GM23338 (cell line): ENCODE measurements around the gene RBP5.

Experiments
- EZH2 ChIP-seq: fragments of 200-600 bp; sonication (generic); IDR thresholded peaks from one replicate; pipeline ENCODE4 v1.8.0; 2017; ENCODE audit warnings: antibody characterized with exemption, mild to moderate bottlenecking, low read depth; ENCODE audit not compliant: unreplicated experiment
- EZH2phosphoT487 ChIP-seq: fragments of 200-600 bp; sonication (generic); IDR thresholded peaks from one replicate; pipeline ENCODE4 v1.8.1; 2018; ENCODE audit warnings: antibody characterized with exemption; ENCODE audit not compliant: unreplicated experiment
- JUNB ChIP-seq: IDR thresholded peaks from one replicate; pipeline ENCODE4 v1.6.1; 2016; ENCODE audit warnings: antibody characterized with exemption; ENCODE audit not compliant: unreplicated experiment
- POLR2AphosphoS5 ChIP-seq: IDR thresholded peaks from 2 replicates; pipeline ENCODE4 v1.6.1; 2016; ENCODE audit warnings: antibody characterized with exemption, low read depth
- TF ChIP-seq, protein P1 (sequence below), 2 experiments: fragments of 200-600 bp in 1 of 2; sonication (generic) in 1 of 2; conservative IDR thresholded peaks; 2 replicates each; pipeline versions ENCODE4 v1.5.1 to v1.6.1; 2016 to 2017; ENCODE audit warnings: antibody characterized with exemption in 2 of 2, low read depth in 2 of 2, mild to moderate bottlenecking in 2 of 2, moderate library complexity in 1 of 2
- TF ChIP-seq, protein P2 (sequence below): IDR thresholded peaks from one replicate; pipeline ENCODE4 v1.6.1; 2018; ENCODE audit warnings: antibody characterized with exemption; ENCODE audit not compliant: unreplicated experiment

DNA sequence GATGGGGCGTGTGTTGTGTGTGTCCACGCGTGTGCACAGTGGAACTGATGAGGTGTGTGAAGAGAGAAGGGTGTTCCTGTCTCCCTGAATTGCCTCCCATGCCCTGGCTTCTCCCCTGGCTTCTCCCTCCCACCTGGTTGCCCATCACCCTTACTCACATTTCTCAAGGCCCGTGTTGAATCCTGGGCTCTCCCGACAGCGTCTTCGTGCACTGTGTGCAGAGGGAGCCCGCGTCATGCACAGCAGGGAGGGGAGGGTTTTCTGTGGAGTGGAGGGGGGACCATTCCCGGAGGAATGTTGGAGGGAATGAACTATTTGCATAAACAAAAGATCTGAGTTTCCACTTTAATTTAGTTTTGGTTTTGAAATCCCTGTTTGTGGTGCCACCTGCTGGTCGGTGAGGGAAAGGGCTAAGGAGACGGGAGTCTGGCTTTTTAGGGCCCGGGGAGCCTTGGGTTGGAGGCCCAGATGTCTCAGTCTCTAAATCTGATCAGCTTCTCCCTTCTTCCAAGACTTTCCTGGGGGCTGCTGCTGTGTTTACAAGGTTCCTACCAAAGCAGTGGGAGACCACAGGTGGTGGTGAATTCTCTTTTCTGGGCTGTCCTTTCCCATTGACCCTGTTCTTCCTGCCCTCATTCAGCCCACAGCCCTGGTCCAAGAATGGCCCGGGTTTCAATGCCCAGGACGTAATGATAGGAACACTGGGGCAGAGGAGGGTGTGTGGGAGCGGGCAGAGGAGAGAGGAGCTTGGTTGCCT is 36.3 kb downstream of the RBP5 start, which contains the start of gene C1R:
- TF ChIP-seq, protein P1, sequence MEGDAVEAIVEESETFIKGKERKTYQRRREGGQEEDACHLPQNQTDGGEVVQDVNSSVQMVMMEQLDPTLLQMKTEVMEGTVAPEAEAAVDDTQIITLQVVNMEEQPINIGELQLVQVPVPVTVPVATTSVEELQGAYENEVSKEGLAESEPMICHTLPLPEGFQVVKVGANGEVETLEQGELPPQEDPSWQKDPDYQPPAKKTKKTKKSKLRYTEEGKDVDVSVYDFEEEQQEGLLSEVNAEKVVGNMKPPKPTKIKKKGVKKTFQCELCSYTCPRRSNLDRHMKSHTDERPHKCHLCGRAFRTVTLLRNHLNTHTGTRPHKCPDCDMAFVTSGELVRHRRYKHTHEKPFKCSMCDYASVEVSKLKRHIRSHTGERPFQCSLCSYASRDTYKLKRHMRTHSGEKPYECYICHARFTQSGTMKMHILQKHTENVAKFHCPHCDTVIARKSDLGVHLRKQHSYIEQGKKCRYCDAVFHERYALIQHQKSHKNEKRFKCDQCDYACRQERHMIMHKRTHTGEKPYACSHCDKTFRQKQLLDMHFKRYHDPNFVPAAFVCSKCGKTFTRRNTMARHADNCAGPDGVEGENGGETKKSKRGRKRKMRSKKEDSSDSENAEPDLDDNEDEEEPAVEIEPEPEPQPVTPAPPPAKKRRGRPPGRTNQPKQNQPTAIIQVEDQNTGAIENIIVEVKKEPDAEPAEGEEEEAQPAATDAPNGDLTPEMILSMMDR (conservative IDR thresholded peaks at IDR 0.05; ENCODE audit: low read depth in 2 of 2), result peak; percentile 88 to 96
- TF ChIP-seq JUNB (no peak), POLR2AphosphoS5 (no peak), EZH2phosphoT487 (no peak), EZH2 (no peak)
- TF ChIP-seq, protein P2, sequence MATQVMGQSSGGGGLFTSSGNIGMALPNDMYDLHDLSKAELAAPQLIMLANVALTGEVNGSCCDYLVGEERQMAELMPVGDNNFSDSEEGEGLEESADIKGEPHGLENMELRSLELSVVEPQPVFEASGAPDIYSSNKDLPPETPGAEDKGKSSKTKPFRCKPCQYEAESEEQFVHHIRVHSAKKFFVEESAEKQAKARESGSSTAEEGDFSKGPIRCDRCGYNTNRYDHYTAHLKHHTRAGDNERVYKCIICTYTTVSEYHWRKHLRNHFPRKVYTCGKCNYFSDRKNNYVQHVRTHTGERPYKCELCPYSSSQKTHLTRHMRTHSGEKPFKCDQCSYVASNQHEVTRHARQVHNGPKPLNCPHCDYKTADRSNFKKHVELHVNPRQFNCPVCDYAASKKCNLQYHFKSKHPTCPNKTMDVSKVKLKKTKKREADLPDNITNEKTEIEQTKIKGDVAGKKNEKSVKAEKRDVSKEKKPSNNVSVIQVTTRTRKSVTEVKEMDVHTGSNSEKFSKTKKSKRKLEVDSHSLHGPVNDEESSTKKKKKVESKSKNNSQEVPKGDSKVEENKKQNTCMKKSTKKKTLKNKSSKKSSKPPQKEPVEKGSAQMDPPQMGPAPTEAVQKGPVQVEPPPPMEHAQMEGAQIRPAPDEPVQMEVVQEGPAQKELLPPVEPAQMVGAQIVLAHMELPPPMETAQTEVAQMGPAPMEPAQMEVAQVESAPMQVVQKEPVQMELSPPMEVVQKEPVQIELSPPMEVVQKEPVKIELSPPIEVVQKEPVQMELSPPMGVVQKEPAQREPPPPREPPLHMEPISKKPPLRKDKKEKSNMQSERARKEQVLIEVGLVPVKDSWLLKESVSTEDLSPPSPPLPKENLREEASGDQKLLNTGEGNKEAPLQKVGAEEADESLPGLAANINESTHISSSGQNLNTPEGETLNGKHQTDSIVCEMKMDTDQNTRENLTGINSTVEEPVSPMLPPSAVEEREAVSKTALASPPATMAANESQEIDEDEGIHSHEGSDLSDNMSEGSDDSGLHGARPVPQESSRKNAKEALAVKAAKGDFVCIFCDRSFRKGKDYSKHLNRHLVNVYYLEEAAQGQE, result no peak
